GM23248 (cell line): ENCODE measurements around the gene DAND5.

Experiments used
- EZH2 ChIP-seq: fragments of 200-600 bp; sonication (generic); IDR thresholded peaks from 2 replicates; pipeline ENCODE4 v1.6.1; 2018; ENCODE audit warnings: antibody characterized with exemption, mild to moderate bottlenecking; ENCODE audit not compliant: insufficient read depth, poor library complexity, severe bottlenecking
- EZH2phosphoT487 ChIP-seq: fragments of 200-600 bp; sonication (generic); IDR thresholded peaks from 2 replicates; pipeline ENCODE4 v1.6.1; 2018; ENCODE audit warnings: antibody characterized with exemption, moderate library complexity, mild to moderate bottlenecking, low read depth; ENCODE audit not compliant: insufficient read depth

GRCh38 chr19:12997179-12997966, 28.0 kb downstream of the DAND5 start:
- TF ChIP-seq EZH2 (no peak), EZH2phosphoT487 (no peak)
